RKO (cell line): ENCODE results near the gene AMOTL2.
A peak's percentile ranks its signal among the peaks of the same experiment; 100 is the strongest.

Source experiments
- DNase-seq: peaks from one replicate; pipeline ENCODE4 v3.0.0-alpha.2; 2016; ENCODE audit warnings: low spot score

Gene AMOTL2

DNA sequence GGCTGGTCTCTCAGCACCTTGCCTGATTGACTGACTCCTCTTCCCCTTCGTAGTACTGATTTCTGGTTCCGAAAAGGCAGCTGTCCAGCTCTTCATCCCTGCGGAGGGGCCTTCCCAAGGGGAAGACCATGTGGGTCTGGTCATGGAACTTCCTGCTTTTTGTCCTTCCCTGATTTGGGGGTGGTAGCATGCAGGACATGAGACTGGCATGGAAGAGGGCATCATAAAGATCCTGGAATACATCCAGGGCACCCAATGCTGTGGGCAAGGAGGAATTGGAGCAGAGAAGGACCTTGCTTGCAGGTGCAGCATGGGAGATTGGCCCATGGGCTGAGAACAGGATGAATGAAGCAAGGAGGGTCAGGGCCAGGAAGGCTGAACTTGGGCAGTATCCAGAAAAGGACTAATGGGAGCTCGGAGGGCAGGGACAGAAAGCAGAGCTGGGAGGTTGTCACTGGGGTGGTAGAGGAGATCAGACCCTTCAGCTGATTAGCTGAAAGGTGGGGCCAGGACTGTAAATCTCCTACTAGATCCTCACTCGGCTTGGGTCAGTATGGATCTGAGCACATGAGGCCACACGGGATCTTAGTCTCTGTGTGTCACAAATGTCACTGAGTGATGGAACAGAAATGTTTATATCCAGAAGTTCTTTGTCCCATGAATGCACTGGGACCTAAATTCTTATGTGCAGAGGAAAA lies 59.5 kb downstream of the AMOTL2 start:
- no peak for DNase-seq

DNA sequence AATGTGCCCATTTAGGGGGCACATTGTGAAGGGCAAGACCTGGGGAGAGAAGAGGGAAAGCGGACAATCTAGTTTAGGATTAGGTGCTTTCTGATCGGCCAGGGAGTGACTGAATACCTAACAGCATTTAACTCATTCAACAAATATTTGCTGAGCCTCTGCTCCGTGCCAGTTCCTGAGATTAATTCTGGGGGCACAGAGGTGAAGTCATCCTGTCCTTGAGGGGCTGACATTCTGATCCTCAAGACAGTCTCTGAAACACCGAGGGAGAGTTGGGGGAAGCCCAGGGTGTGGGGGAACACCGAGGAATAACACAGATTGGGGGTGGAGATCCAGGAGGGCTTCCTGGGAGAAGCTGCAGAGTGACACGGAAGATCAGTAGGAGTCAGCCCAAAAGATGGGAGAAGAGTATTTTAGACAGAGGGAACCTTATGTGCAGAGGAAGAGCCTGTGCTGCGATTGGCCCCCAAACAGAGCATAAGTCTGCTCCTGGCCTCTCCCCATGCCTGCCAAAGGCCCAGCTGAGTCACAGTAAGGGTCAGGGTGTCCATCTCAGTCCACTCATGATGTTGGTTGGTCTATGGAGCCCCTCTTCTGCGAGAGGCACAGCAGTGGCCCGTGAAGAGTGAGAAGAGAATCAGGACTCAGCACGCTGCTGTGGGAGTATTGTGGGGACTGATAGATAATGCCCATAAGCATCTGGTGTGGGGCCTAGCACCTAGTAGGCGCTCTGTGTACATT lies 60.2 kb downstream of the AMOTL2 start:
- no peak for DNase-seq

DNA sequence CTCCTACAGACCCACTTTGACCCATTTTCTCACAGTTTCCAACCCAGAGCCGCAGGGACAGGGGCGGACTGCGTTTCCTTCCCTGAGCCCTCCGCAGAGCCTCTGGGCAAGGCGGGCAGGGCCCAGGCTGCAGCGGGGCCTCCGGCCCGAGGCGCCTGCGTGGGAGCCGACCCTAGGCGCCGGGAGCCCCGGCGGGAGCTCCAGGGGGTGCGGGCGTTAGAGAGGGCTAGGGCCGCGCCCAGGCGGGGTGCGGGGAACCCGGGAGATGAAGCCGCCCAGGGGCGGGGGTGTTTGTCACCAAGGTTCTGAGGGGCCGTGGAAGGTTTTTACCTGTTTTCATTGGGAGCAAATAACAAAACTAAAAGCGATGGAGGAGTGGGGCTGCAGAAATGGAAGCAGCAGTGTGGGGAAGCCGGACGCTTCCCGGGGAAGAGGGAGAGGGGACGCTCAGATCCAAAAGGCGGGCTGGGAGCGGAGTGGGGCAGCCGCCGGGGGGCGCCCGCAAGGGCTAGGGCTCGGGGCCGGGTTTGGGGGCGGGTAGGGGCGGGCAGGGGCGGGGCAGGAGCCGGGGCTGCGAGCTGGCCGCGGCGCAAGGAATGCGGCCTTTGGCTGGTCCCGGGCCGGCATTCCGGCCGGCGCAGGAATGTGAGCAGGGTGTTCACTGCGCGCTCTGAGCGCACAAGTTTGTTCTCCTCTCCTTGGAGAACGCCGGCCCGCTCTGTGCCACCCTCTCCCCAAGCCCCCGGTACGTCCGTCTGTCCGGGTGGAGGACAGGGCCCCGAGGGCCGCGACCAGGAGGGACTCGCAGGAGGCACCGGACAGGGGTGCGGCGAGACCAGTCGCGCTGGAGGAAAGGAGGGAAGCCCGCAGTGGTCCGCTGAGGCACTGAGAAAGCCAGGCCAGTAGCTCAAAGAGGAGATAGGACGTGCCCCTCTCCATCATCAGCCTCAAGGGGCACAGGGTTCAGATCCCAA lies 61.1 kb downstream of the AMOTL2 start:
- no peak for DNase-seq

DNA sequence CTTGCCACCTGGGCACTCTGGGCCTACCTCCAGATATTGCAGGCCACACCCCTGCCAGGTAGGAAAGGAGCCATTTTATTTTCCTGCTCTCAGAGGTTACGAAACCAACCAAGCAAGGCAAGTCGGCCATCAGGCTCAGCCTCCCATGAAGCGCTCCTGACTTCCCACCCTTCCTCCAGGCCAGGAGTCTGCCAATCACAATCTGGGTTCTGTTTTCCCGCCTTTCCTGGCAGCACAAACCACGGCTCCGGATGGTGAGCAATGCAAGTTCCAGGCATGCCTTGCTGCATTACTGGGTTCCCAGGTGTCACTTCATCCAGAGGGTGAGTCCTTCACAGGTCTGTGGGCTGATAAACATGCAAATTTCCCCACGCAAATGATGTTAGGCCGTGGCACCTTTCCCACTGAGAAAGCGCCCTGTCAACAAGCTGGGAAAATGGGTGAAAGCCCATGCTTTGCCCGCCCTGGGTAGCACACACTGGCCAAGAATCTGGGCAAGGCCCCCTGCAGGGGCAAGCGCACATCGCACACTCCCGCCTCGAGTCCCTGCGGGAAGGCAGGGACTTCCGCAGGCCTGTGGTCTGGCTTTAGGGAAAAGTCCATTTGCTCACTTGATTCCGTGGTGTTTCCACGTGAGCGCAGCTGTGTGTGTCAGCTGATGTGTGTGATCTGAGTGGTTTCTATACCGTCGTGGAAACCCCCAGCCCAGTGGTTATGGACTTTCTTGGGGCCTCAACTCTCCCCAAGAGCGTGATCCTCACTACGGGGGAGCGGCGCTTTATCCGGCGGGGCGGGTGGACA lies 62.0 kb downstream of the AMOTL2 start:
- DNase-seq: no peak

DNA sequence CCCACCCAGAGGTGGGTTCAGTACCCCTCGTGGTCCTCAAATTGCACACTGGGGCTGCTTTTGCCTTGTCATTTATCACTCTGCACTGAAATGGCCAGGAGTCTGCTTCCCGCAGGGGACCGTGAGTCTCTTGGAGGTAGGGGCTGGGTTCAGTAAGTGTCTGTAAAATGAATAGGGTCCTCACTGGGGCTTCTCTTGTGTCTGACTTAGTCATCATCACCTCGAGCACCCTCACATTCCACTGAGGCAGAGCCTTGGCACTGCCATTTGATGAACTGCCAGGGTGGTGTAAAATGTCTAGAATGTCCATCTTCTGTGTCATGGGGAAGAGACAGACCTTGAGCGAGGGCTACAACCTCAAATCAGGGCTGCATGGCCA lies 62.6 kb downstream of the AMOTL2 start:
- DNase-seq: no peak

DNA sequence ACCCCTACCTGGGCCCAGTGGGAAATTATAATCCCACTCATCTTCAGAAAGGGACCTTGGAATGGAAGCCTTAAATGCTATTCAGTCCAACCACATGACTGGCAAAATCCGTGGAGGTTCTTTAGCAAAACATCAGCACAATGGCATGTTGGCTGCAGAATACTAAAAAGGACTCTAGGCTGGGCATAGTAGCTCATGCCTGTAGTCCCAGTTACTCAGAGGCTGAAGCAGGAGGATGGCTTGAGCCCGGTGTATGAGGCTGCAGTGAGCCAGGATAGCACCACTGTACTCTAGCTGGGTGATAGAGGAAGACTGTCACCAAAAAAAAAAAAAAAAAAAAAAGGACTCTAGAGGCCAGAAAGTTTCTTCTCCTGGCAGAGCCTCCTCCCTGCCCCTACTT lies 63.0 kb downstream of the AMOTL2 start:
- no peak for DNase-seq

DNA sequence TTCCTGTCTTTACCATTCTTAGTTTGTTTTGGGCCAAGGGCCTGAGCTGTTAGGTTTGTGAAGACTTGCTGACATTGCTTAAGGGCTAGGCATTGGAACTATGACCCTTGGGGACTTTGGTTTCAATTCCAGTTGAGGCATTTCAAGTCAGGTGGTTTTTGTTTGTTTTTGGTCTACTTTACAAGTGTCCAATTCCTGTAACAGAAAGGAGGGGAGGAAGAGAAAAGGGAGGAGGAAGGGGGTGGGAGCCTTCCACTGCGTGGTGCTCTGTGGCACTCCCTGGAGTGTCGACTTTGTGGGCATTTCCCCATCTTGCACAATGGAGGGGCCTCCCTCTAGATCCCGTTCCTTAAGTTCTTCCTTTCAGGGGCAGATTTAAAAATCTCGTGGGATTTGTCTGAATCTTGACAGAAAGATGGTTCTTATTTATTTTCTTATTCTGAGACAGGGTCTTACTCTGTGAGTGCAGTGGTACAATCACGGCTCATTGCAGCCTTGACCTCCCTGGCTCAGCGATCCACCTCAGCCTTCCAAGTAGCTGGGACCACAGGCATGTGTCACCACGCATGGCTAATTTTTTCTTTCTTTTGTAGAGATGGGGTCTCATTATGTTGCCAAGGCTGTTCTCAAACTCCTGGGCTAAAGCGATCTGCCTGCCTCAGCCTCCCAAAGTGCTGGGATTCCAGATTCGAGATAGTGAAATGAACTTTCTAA lies 64.1 kb downstream of the AMOTL2 start:
- DNase-seq: no peak

DNA sequence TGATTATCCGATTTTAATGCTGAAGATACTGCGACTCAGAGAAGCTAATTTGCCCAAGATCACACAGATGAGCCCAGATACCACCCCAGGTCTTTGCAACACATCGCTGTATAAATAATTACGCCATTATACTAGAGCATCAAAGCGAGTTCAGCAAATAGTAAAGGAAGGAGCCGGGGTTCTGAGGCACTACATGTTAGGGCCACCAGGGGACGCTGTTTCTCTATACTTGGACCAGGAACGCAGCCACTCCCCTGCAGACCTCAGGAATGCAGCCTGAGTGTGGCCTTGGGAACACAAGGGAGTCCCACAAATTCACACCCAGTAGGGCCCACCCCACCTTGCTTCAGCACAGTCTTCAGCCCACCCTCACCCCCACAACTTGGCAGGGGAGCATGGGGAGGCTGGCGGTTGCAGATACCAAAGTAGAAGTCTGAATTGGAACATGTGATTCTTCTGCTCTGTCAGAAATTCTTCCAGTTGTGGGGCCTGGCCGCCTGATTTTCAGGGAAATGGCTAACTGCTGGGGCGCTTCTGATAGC lies 65.8 kb downstream of the AMOTL2 start:
- peak; percentile 70 for DNase-seq

DNA sequence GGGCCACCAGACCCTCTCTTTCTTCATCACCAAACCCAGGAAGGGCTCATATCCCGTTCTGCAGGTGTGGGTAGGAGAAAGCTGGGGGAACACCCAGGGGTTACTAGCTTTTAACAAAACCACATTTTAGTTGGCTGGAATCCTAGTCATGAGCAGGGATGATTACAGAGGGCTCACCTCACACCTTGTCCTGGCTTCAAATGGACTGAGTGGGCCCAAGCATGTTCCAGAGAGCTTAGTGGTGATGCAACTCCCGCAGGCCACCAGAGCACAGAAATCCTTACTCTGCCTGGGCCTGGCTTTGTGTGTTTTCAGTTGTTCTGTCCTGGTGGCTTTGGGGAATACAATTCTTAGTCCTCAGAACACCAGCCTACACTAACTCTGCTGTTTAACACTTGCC lies 66.8 kb downstream of the AMOTL2 start:
- DNase-seq: no peak

DNA sequence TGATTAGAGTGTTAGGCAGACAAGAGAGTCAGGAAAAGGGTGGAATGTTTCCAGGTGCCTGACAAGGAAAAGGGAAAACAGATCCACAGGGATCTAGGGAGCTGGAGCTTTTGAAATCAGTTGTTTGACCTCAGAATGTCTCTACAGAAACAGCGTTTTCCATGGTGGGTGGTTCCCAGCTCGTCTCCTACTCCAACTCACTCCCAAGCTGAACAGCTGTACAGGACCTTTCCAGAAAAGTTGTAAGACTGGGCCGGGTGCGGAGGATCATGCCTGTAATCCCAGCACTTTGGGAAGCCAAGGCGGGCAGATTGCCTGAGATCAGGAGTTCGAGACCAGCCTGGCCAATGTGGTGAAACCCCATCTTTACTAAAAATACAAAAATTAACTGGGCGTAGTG lies 67.9 kb downstream of the AMOTL2 start:
- no peak for DNase-seq
